ENCODE data around the gene GALNT1. TPM values are rescaled to one million over a fixed set of nuclear protein-coding genes. Genes with fewer than 3 reads are reported as not detected.

GALNT1 gene
- total RNA-seq, 1 experiment from 2014 or later = 25.6 TPM

GRCh38 chr18:35588995-35589394, 7.5 kb downstream of the GALNT1 start:
- intact Hi-C loops (cut with micrococcal nuclease; ENCODE audit: unreplicated experiment) = no loop called here
- CTCF ChIA-PET = no interaction called here
- peaks cover 26% of the 10 kb centered on the region for H3K9me3 ChIP-seq (ENCODE audit: low read depth, low read length, poor library complexity, severe bottlenecking)
- no TSS peak for BruUV-seq (replicated peaks)
- no peak overlapping the region for H3K4me3 ChIP-seq (ENCODE audit: low read depth, low read length, poor library complexity, severe bottlenecking)
- H3K27ac ChIP-seq (ENCODE audit: low read depth, low read length, poor library complexity, severe bottlenecking) = no peak overlapping the region
- DNase-seq (ENCODE audit: low spot score) = no peak
- H3K36me3 ChIP-seq (ENCODE audit: insufficient read depth, low read length, poor library complexity, severe bottlenecking) = no peaks in the 10 kb centered on the region
- no peaks in the 10 kb centered on the region for H3K4me1 ChIP-seq (ENCODE audit: insufficient read depth, low read length, poor library complexity, severe bottlenecking)
- POLR2A ChIA-PET (ENCODE audit: low non-redundant PET) = no interaction called here
- no peaks in the 10 kb centered on the region for H3K27me3 ChIP-seq (replicated peaks; ENCODE audit: insufficient read depth, low read depth, low read length, poor library complexity)
- TF ChIP-seq EZH2 (IDR thresholded peaks at IDR 0.05; ENCODE audit: borderline replicate concordance, low read depth, low read length, poor library complexity, severe bottlenecking) (no peak), CTCF (conservative IDR thresholded peaks at IDR 0.05; ENCODE audit: low read depth, low read length) (no peak)

GRCh38 chr18:35589546-35589945, 8.0 kb downstream of the GALNT1 start:
- BruUV-seq (replicated peaks) = no TSS peak
- H3K36me3 ChIP-seq (ENCODE audit: insufficient read depth, low read length, poor library complexity, severe bottlenecking) = no peaks in the 10 kb centered on the region
- H3K4me1 ChIP-seq (ENCODE audit: insufficient read depth, low read length, poor library complexity, severe bottlenecking) = no peaks in the 10 kb centered on the region
- TF ChIP-seq CTCF (conservative IDR thresholded peaks at IDR 0.05; ENCODE audit: low read depth, low read length) (no peak), EZH2 (IDR thresholded peaks at IDR 0.05; ENCODE audit: borderline replicate concordance, low read depth, low read length, poor library complexity, severe bottlenecking) (no peak)
- H3K9me3 ChIP-seq (ENCODE audit: low read depth, low read length, poor library complexity, severe bottlenecking) = peaks cover 22% of the 10 kb centered on the region
- POLR2A ChIA-PET (ENCODE audit: low non-redundant PET) = no interaction called here
- no peak overlapping the region for H3K4me3 ChIP-seq (ENCODE audit: low read depth, low read length, poor library complexity, severe bottlenecking)
- intact Hi-C loops (cut with micrococcal nuclease; ENCODE audit: unreplicated experiment) = no loop called here
- H3K27me3 ChIP-seq (replicated peaks; ENCODE audit: insufficient read depth, low read depth, low read length, poor library complexity) = no peaks in the 10 kb centered on the region
- CTCF ChIA-PET = no interaction called here
- no peak for DNase-seq (ENCODE audit: low spot score)
- no peak overlapping the region for H3K27ac ChIP-seq (ENCODE audit: low read depth, low read length, poor library complexity, severe bottlenecking)

GRCh38 chr18:35590935-35591334, 9.4 kb downstream of the GALNT1 start:
- no peak overlapping the region for H3K27ac ChIP-seq (ENCODE audit: low read depth, low read length, poor library complexity, severe bottlenecking)
- H3K9me3 ChIP-seq (ENCODE audit: low read depth, low read length, poor library complexity, severe bottlenecking) = peaks cover 16% of the 10 kb centered on the region
- no peaks in the 10 kb centered on the region for H3K27me3 ChIP-seq (replicated peaks; ENCODE audit: insufficient read depth, low read depth, low read length, poor library complexity)
- no peak for DNase-seq (ENCODE audit: low spot score)
- intact Hi-C loops (cut with micrococcal nuclease; ENCODE audit: unreplicated experiment) = no loop called here
- H3K36me3 ChIP-seq (ENCODE audit: insufficient read depth, low read length, poor library complexity, severe bottlenecking) = no peaks in the 10 kb centered on the region
- TF ChIP-seq CTCF (conservative IDR thresholded peaks at IDR 0.05; ENCODE audit: low read depth, low read length) (no peak), EZH2 (IDR thresholded peaks at IDR 0.05; ENCODE audit: borderline replicate concordance, low read depth, low read length, poor library complexity, severe bottlenecking) (no peak)
- CTCF ChIA-PET = no interaction called here
- H3K4me3 ChIP-seq (ENCODE audit: low read depth, low read length, poor library complexity, severe bottlenecking) = no peak overlapping the region
- no TSS peak for BruUV-seq (replicated peaks)
- no peaks in the 10 kb centered on the region for H3K4me1 ChIP-seq (ENCODE audit: insufficient read depth, low read length, poor library complexity, severe bottlenecking)
- POLR2A ChIA-PET (ENCODE audit: low non-redundant PET) = no interaction called here
